ENCODE results near the gene CWC27. TPM values are rescaled to one million over a fixed set of nuclear protein-coding genes. Genes with fewer than 3 reads are reported as not detected.

The CWC27 gene
- polyA plus RNA-seq, 1 experiment, result 39.5 TPM

DNA sequence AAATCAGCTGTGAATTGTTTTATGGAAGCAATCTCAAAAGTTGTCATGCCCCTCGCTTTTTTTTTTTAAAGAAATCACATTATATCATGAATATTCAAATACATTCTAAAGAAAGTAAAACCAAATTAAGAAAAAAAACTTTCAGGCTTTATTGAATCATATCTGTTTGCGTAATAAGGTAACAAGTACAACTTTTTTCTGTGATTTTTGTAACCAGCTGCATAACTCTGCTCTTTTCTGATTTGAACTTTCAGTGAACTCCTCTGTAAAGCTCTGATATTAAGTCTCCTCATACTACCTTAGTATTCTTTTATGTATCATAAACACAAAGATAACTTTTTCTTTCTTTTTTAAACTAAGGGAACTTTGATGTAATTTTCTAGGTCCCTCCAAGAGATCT is 65.3 kb downstream of the CWC27 start:
- no peak for DNase-seq (ENCODE audit: low read depth, low spot score)
- Histone ChIP-seq H3K9me3 (ENCODE audit: control insufficient read depth, insufficient read depth, low read length) (no peaks in the 10 kb centered on the region), H3K27me3 (ENCODE audit: control insufficient read depth, insufficient read depth, low read length) (no peaks in the 10 kb centered on the region), H3K4me3 (ENCODE audit: low read depth, low read length) (no peak overlapping the region), H3K27ac (ENCODE audit: low read depth, low read length) (no peak overlapping the region)
- CTCF ChIA-PET, result interaction anchor here (1.5 kb wide), 1 partner anchor 23 kb away, joined by 5 read pairs; no protein-coding TSS in a partner anchor
- POLR2A ChIA-PET, result no interaction called here
- TF ChIP-seq, protein P1, sequence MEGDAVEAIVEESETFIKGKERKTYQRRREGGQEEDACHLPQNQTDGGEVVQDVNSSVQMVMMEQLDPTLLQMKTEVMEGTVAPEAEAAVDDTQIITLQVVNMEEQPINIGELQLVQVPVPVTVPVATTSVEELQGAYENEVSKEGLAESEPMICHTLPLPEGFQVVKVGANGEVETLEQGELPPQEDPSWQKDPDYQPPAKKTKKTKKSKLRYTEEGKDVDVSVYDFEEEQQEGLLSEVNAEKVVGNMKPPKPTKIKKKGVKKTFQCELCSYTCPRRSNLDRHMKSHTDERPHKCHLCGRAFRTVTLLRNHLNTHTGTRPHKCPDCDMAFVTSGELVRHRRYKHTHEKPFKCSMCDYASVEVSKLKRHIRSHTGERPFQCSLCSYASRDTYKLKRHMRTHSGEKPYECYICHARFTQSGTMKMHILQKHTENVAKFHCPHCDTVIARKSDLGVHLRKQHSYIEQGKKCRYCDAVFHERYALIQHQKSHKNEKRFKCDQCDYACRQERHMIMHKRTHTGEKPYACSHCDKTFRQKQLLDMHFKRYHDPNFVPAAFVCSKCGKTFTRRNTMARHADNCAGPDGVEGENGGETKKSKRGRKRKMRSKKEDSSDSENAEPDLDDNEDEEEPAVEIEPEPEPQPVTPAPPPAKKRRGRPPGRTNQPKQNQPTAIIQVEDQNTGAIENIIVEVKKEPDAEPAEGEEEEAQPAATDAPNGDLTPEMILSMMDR (IDR thresholded peaks at IDR 0.05; ENCODE audit: low read depth, low read length), result no peak

DNA sequence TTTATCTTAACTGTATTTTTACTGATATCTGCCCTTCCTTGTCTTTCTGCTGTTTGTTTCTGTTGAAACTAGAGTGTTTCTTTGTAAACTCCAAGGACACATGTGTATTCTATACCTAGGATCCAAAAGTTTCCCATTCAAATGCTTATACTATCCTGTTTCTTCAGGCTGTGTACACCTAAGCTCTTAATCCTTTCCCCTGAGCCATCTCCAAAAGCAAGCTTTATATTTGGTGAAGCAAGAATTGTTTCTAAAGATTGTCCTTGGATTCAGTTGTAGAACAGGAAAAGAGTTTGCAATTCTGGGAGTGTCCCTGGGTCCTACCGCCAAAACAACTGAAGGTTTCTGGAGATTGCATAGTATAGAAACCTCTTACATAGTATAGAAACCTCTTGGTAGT is 65.9 kb downstream of the CWC27 start:
- POLR2A ChIA-PET, result no interaction called here
- CTCF ChIA-PET, result interaction anchor here (1.5 kb wide), 1 partner anchor 24 kb away, joined by 5 read pairs; no protein-coding TSS in a partner anchor
- Histone ChIP-seq H3K27me3 (ENCODE audit: control insufficient read depth, insufficient read depth, low read length) (no peaks in the 10 kb centered on the region), H3K4me3 (ENCODE audit: low read depth, low read length) (no peak overlapping the region), H3K9me3 (ENCODE audit: control insufficient read depth, insufficient read depth, low read length) (no peaks in the 10 kb centered on the region), H3K27ac (ENCODE audit: low read depth, low read length) (no peak overlapping the region)
- TF ChIP-seq, protein P1 (IDR thresholded peaks at IDR 0.05; ENCODE audit: low read depth, low read length), result no peak
- DNase-seq (ENCODE audit: low read depth, low spot score), result no peak

DNA sequence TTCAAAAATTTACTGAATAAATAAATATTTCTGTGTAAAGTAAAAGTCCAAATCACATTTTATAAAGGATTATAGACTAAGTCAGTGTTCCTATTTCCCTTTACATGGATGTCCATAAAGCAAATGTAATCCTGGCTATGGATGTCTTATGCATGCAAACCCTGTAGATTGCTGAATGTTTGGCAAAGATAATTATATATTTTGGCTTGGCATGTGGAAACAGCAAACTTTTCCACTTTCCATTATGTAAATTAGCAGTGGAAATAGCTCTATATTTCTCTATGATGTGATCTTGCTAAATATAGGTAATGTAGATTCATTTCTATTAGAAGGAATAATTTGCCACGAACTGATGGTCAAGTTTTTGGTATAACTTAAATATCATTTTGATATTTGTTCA is 66.5 kb downstream of the CWC27 start:
- Histone ChIP-seq H3K9me3 (ENCODE audit: control insufficient read depth, insufficient read depth, low read length) (no peaks in the 10 kb centered on the region), H3K4me3 (ENCODE audit: low read depth, low read length) (no peak overlapping the region), H3K27me3 (ENCODE audit: control insufficient read depth, insufficient read depth, low read length) (no peaks in the 10 kb centered on the region), H3K27ac (ENCODE audit: low read depth, low read length) (no peak overlapping the region)
- CTCF ChIA-PET, result no interaction called here
- DNase-seq (ENCODE audit: low read depth, low spot score), result no peak
- POLR2A ChIA-PET, result no interaction called here
- TF ChIP-seq, protein P1 (IDR thresholded peaks at IDR 0.05; ENCODE audit: low read depth, low read length), result no peak

DNA sequence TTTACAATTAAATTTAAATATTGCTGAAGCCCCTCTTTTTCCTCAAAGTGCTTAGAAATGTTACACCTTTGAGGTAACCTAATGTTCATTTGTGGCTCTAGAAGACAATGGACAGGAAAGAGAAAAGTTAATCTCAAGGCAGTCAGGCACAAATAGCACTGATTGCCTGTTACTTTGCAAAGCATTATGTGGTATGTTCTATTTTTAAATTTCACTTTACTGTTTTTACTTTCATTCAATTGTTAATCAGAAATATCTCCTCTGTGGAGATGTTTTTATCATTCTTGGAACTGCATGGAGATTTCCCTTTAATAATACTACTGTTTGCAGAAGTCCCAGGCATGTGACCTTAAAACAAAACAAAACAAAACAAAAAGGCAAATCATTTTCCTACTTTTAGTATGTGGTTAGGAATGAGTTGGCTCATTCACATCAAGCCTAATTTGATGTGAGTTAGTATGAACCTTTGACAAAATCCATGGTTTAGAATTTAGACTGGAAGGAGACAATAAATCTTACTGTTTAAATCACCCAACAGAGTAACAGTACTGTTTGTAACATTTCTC is 67.5 kb downstream of the CWC27 start:
- no peaks in the 10 kb centered on the region for H3K9me3 ChIP-seq (ENCODE audit: control insufficient read depth, insufficient read depth, low read length)
- POLR2A ChIA-PET, result no interaction called here
- DNase-seq (ENCODE audit: low read depth, low spot score), result no peak
- H3K27me3 ChIP-seq (ENCODE audit: control insufficient read depth, insufficient read depth, low read length), result no peaks in the 10 kb centered on the region
- no peak overlapping the region for H3K4me3 ChIP-seq (ENCODE audit: low read depth, low read length)
- TF ChIP-seq, protein P1 (IDR thresholded peaks at IDR 0.05; ENCODE audit: low read depth, low read length), result no peak
- CTCF ChIA-PET, result interaction anchor here (1.1 kb wide), 1 partner anchor 25 kb away, joined by 3 read pairs; no protein-coding TSS in a partner anchor
- no peak overlapping the region for H3K27ac ChIP-seq (ENCODE audit: low read depth, low read length)

DNA sequence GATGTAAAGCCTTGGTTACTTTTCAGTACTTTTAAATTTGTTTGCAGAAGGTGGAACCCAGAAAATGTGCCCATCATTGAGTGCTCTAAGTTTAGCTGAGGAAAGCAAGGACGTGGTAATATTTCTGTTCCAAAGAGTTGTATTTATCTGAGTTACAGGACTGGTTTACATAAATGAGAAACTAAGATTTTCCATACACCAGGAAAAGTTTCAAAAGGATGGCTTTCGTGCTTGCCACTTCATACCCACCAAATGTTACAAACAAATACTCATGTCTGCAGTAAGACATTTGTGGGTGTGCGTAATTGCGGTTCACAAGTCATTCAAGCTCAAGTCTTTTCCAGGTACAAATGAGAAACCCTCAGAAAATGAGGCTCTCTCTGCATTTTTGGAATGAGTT is 68.1 kb downstream of the CWC27 start:
- Histone ChIP-seq H3K27ac (ENCODE audit: low read depth, low read length) (no peak overlapping the region), H3K27me3 (ENCODE audit: control insufficient read depth, insufficient read depth, low read length) (no peaks in the 10 kb centered on the region), H3K9me3 (ENCODE audit: control insufficient read depth, insufficient read depth, low read length) (no peaks in the 10 kb centered on the region), H3K4me3 (ENCODE audit: low read depth, low read length) (no peak overlapping the region)
- ChIA-PET CTCF (interaction anchor here (1.1 kb wide), 1 partner anchor 25 kb away, joined by 3 read pairs; no protein-coding TSS in a partner anchor), POLR2A (no interaction called here)
- no peak for DNase-seq (ENCODE audit: low read depth, low spot score)
- TF ChIP-seq, protein P1 (IDR thresholded peaks at IDR 0.05; ENCODE audit: low read depth, low read length), result no peak

Measured in AG04450 (cell line).